GM19328 (cell line): ENCODE data around the gene RASSF1.
"Not testable (repeated sequence)": the region's sequence is repeated elsewhere in the genome, so short reads cannot be mapped to it uniquely, and the experiment has no call there.

Source experiments
- ATAC-seq: cut with Tn5 transposase; IDR thresholded peaks from one replicate; pipeline ENCODE4 v1.9.1; 2021; ENCODE audit warnings: mild to moderate bottlenecking, moderate library complexity; ENCODE audit not compliant: unreplicated experiment

Gene RASSF1

DNA sequence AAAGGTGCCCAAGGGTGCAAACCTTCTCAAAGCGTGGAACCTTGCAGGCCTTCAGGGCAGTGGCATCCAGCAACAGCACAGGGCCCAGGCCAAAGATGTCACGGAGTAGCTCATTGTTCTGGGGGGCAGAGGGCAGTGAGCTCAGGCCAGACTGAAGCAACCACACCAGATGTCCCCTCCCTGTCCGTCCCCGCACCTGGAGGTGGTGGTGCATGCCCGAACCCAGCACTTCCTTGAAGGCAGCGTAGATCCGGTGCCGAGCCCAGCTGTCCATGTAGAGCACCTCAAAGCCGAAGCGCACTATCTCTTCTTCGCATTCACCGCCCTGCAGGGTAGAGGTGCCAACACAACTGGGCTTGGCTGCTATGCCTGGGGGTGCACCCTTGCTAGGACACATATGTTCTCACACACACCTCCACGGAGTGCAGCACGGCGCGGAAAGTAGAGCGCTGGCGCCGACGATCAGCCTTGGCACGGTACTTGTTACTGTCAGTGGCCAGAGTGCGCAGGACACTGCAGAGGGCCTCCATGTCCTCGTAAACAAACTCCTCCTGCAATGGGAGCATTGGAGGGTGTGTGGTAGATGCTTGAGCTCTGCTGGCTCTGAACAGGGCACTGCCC is 52.1 kb downstream of the RASSF1 start:
- no peak for ATAC-seq

DNA sequence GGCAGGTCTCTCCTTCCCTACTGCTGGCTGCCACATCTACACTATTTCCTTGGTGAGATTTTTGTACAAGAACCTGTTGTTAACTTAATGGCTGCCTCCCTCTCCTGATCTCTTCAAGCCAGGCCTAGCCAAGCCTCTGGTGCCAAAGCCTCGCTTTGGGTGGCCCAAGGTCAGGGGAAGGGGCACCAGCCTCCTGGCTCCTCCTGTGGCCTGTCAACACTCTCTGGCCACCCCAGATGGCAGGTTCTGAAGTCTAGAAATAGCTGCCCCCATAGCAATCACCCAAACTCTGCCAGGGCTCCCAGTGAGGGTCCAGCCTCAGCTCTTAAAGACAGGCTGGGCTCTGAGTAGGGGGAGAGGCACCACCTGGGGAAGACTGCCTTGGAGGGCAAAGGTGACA is 53.4 kb downstream of the RASSF1 start:
- no peak for ATAC-seq

DNA sequence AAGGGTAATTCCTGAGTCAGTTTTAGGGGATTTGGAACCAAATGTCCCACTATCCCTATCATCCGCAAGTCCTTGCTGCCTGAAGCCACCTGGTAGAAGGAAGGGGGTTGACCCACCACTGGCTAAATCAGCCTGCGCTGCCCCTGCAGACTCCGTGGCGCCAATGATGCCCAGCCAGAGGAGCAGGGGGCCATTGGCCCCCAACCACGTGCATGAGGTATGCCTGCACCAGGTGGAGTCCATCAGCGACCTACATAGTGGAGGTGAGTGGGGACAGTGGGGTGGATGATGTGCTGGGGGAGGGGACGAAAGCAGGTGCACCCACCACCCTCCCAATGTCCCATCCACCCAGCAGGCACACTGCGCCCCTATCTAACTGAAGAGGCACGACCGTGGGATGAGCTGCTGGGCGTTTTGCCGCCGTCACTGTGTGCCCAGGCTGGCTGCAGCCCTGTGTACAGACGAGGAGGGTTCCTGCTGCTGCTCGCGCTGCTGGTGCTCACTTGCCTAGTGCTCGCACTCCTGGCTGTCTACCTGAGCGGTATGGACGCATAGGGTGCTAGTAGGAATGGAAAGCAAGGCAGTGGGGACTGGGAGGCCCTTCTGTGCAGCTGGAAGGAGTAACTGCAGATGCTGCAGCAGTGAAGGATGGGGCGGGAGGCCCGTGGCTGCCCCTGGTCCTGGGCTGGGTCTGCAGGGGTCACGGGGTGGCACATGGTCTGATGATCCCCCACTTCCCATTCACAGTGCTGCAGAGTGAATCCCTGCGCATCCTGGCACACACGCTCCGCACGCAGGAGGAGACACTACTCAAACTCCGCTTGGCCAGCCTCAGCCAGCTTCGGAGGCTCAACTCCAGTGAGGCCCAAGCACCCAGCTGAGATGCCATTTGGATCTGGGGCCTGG is 54.1 kb downstream of the RASSF1 start:
- ATAC-seq: no peak

GRCh38 chr3:50284121-50284520 is 56.5 kb downstream of the RASSF1 start:
- ATAC-seq: not testable (repeated sequence)
